Naive thymus-derived CD8-positive, alpha-beta T cell (primary cell): ENCODE data around the gene ERH. TPM values are rescaled to one million over a fixed set of nuclear protein-coding genes. Genes with fewer than 3 reads are reported as not detected.

Experiments used
- ATAC-seq, 2 donors: fragments of 150-1000 bp; cut with Tn5 transposase in 1 of 2; sonication (Bioruptor Pico), chemical (Tn5 transposase) in 1 of 2; 1 replicate in 1 of 2; 2 replicates in 1 of 2; pipeline ENCODE4 v1.10.0; 2021; ENCODE audit warnings: mild to moderate bottlenecking in 2 of 2, moderate library complexity in 2 of 2
- POLR2A ChIA-PET: fragments of 350-600 bp; sonication (Branson Sonifier 250); formaldehyde crosslinking; loops from one replicate; lab custom pipeline; 2021; ENCODE audit warnings: antibody characterized with exemption; lab: Charles Lee
- DNase-seq, 10 donors: peaks; one replicate each; pipeline versions ENCODE4 v3.0.0 to v3.0.0-alpha.2; 2020 to 2022
- H3K27ac Mint-ChIP-seq, 10 donors: one replicate each; pipeline ENCODE4 v1.8.0; 2020 to 2022; ENCODE audit warnings: mild to moderate bottlenecking in 10 of 10, mixed read lengths in 10 of 10, moderate library complexity in 4 of 10, inconsistent platforms in 1 of 10
- H3K27me3 Mint-ChIP-seq, 5 donors: one replicate each; pipeline ENCODE4 v1.8.0; 2021 to 2022; ENCODE audit warnings: mixed read lengths in 5 of 5
- H3K36me3 Mint-ChIP-seq, 3 donors: one replicate each; pipeline ENCODE4 v1.8.0; 2020 to 2022; ENCODE audit warnings: mixed read lengths in 3 of 3, mild to moderate bottlenecking in 2 of 3, inconsistent platforms in 1 of 3
- H3K4me1 Mint-ChIP-seq, 4 donors: one replicate each; pipeline ENCODE4 v1.8.0; 2021 to 2022; ENCODE audit warnings: mixed read lengths in 4 of 4
- H3K4me3 Mint-ChIP-seq, 10 donors: one replicate each; pipeline ENCODE4 v1.8.0; 2020 to 2022; ENCODE audit warnings: mild to moderate bottlenecking in 10 of 10, mixed read lengths in 10 of 10, moderate library complexity in 6 of 10, inconsistent platforms in 1 of 10
- H3K9me3 Mint-ChIP-seq, 9 donors: one replicate each; pipeline ENCODE4 v1.8.0; 2020 to 2022; ENCODE audit warnings: mixed read lengths in 9 of 9, mild to moderate bottlenecking in 3 of 9, inconsistent platforms in 1 of 9, moderate library complexity in 1 of 9
- polyA plus RNA-seq, 3 donors: library from polyadenylated mRNA; unstranded; fragments of 300-500 nt; fragmentation: Illumina TruSeq; gene quantifications; one replicate each; pipeline ENCODE4 v1.2.3, GENCODE V29; 2021
- total RNA-seq, 8 experiments: library from RNA in 2 of 8; stranded (reverse) in 2 of 8; gene quantifications; one replicate each; pipeline ENCODE4 v1.2.3 and lab custom pipeline; 2021 to 2026

The ERH gene
- total and polyA plus RNA-seq, 5 experiments from 2014 or later = 54.5 to 126 (median 63.5) TPM

DNA sequence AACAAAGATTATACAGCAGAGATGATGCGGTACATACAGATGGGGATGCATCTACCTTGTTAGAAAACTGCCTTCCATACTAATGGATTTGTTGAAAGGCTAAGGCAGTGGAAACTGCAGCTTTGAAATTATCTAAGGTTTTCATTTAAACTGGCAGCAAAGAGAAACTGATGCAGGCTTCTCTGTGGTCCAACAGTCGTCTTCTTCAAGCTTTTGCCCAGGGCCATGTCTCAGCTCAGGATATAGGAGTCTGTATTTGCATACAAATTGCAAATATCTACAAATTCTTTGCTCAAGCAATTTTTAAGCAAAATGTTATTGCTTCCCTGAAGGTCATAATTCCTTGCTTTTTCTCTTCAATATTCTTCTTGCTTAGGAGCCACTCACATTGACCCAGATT, 33.7 kb downstream of the ERH start:
- Mint-ChIP-seq H3K27ac (no peak overlapping the region), H3K4me1 (no peaks in the 10 kb centered on the region), H3K27me3 (peaks cover 0 to 9% (median 0%) of the 10 kb centered on the region in 5 donors), H3K36me3 (no peaks in the 10 kb centered on the region), H3K9me3 (no peaks in the 10 kb centered on the region), H3K4me3 (no peak overlapping the region)
- DNase-seq = no peak
- POLR2A ChIA-PET = no interaction called here
- ATAC-seq = no peak

DNA sequence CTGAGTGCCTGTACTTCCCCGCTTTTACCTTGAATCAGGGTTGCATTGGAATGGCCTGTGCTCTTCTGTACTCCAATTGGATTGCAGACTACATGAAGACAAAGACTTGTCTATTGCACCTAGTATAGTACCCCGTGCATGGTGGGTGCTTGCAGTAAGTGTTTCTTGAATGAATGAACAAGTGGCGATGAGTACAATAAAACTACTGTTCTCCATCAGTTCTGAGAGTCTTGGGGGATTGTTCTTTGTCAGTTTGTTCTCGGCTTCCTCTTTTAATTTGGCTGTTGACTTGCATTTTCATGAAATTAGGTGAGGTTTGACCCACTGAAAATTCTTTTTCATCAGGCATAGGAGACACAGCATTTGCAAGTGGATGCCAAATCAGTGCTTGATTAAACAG, 34.1 kb downstream of the ERH start:
- no peak for DNase-seq
- H3K4me3 Mint-ChIP-seq = no peak overlapping the region

DNA sequence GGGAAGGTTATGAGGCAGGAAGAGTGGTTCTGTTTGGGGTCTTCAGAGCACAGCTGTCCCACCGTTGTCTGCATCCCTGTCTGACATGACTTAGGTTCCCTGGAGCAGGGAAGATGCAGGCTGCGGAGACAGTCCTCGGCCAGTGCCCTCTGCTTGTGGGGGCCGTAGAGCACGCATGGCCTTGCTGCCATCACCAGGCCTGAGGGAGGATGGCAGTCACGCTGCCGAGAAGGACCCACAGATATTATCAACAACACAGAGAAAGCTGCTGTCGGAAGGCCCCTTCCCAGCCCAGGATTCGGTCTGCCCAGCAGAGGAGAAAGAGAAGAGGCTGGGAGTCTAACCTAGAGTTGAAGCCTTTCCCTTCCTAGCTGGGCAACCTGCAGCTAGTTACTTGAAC, 35.0 kb downstream of the ERH start:
- peaks cover 0 to 19% (median 6%) of the 10 kb centered on the region in 5 donors for H3K27me3 Mint-ChIP-seq
- no peaks in the 10 kb centered on the region for H3K36me3 Mint-ChIP-seq
- H3K9me3 Mint-ChIP-seq = no peaks in the 10 kb centered on the region
- DNase-seq (no peak), ATAC-seq (no peak)
- no peak overlapping the region for H3K27ac Mint-ChIP-seq
- H3K4me1 Mint-ChIP-seq = peaks cover 0 to 2% (median 0%) of the 10 kb centered on the region in 4 donors
- no peak overlapping the region for H3K4me3 Mint-ChIP-seq
- POLR2A ChIA-PET = no interaction called here

More for the DNA sequence above, 34.1 kb downstream of the ERH start:
- H3K4me1 Mint-ChIP-seq = peaks cover 0 to 1% (median 0%) of the 10 kb centered on the region in 4 donors
- no peaks in the 10 kb centered on the region for H3K36me3 Mint-ChIP-seq
- POLR2A ChIA-PET = no interaction called here
- H3K9me3 Mint-ChIP-seq = no peaks in the 10 kb centered on the region
- no peak for ATAC-seq
- peaks cover 0 to 13% (median 3%) of the 10 kb centered on the region in 5 donors for H3K27me3 Mint-ChIP-seq
- no peak overlapping the region for H3K27ac Mint-ChIP-seq

DNA sequence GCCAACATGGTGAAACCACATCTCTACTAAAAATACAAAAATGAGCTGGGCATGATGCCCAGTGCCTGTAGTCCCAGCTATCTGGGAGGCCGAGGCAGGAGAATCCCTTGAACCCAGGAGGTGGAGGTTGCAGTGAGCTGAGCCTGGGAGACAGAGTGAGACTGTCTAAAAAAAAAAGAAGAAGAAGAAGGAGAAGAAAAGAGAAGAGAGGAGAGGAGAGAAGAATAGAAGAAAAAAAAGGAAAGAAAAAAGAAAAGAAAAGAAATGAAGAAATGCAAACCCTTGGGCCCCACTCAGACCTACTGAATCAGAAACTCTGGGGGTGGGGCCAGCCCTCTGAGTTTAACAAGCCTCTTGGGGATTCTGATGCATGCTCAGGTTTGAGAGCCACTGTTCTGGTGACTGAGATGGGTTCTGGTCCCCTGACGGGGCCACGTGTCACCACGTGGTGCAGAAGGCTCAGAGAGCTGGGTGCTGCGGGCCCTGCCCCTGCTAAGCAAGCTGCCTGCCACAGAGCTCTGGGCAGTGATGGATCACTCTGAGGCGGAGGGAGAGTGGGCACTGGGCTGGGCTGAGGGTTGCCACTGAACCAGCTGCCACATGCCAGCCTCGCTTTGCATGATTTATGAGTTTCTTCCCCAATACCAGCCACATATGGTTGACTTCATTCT, 37.5 kb downstream of the ERH start:
- Mint-ChIP-seq H3K27me3 (peaks cover 0 to 19% (median 9%) of the 10 kb centered on the region in 5 donors), H3K36me3 (no peaks in the 10 kb centered on the region), H3K9me3 (no peaks in the 10 kb centered on the region), H3K27ac (peak overlapping the region in 1 of 10 donors; percentile 41), H3K4me1 (peaks cover 0 to 2% (median under 1%) of the 10 kb centered on the region in 4 donors), H3K4me3 (no peak overlapping the region)
- DNase-seq = no peak
- ATAC-seq = no peak
- POLR2A ChIA-PET = interaction anchor here (0.6 kb wide), 1 partner anchor 27 kb away, joined by 7 read pairs; no protein-coding TSS in a partner anchor

DNA sequence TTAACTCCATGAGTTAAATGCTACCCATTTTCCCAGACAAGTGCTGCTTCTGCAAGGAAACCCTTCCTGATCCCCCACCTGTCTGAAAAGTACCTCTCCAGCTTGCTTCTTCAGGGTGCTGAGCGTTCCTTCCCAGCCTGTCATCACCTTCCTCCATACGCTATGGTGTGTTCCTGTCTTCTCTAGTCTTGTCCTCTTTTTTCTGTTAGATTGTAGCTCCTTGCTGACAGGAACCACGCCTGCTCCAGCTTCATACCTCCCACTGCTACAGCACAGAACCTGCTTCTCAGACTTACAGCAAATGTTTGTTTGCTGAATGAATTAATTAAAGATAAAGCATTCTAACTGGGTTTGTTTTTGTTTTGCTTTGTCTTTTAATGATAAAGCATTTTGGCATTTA, 39.1 kb downstream of the ERH start:
- Mint-ChIP-seq H3K4me1 (peaks cover 8 to 17% (median 11%) of the 10 kb centered on the region in 4 donors), H3K9me3 (no peaks in the 10 kb centered on the region), H3K27me3 (peaks cover 0 to 19% (median 10%) of the 10 kb centered on the region in 5 donors), H3K27ac (peak overlapping the region in 1 of 10 donors; percentile 53), H3K4me3 (no peak overlapping the region), H3K36me3 (no peaks in the 10 kb centered on the region)
- DNase-seq (no peak), ATAC-seq (no peak)
- POLR2A ChIA-PET = no interaction called here

DNA sequence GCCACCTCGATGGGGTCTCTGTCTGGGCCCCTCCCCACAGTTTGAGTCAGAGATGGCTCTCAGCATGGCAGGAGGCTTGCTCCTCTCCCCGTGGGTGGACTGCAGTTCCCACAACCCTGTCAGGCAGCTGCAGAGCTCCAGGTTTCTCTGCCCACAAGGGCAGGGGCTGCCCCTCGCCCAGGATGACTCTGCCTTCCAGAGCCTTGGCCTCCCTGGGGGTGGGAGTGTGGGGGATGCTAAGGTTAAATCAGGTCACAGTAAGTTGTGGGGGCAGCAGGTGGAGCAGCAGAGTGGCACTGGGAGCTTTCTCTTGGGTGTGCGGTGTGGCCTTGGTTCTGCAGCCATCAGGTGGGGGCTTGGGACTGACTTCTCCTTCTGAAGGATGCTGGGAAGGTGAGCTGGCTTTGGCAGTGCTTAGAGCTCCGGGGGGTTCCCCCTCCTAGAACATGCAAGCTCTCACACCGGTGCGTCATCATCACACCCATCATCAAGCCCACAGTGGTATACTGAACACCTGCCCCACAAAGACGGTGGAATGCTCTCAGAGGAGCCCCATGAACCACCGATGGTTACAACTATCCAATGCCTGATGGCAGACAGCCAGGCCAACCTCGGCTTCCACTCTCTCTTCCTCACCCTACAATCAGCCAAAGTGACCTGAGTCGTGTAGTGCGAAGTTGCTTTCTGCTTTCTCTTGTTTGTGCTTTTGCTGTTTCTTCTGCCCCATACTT, 39.7 kb downstream of the ERH start:
- H3K36me3 Mint-ChIP-seq = no peaks in the 10 kb centered on the region
- DNase-seq (no peak), ATAC-seq (no peak)
- POLR2A ChIA-PET = no interaction called here
- H3K4me3 Mint-ChIP-seq = no peak overlapping the region
- H3K9me3 Mint-ChIP-seq = no peaks in the 10 kb centered on the region
- H3K27me3 Mint-ChIP-seq = peaks cover 0 to 19% (median 10%) of the 10 kb centered on the region in 5 donors
- peaks cover 8 to 17% (median 13%) of the 10 kb centered on the region in 4 donors for H3K4me1 Mint-ChIP-seq
- H3K27ac Mint-ChIP-seq = peak overlapping the region in 1 of 10 donors; percentile 53

DNA sequence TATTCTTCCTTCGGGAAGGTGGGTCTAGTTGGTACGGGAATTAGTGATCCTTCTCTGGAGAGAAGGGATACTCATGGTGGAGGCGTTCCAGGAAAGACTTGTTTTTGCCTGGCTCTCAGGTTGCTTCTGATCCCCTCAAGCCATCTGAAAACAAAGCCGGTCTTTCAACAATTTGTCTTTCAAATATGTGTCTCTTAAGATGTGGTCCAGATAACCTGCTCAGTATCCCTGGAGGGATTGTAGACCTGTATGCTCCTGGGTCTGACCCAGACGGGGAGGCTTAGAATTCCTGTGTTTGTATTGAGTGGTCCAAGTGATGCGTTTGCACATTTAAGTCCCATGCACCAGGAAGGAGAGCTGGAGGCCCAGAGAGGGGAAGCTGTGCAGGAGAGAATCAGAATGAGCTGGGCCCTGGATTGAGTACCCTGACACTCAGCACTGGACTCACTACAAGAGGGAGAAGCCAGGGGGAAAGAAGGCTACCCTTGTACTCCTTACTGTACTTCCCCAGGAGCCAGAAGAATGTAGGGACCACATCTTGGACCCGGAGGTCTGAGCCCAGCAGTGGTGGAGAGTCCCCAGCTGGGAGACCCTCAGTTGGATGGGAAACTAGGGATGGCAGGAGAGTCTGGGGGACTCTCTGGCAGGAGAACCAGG, 40.4 kb downstream of the ERH start:
- Mint-ChIP-seq H3K27ac (no peak overlapping the region), H3K27me3 (peaks cover 0 to 19% (median 10%) of the 10 kb centered on the region in 5 donors), H3K4me3 (no peak overlapping the region), H3K9me3 (no peaks in the 10 kb centered on the region), H3K4me1 (peaks cover 8 to 17% (median 13%) of the 10 kb centered on the region in 4 donors), H3K36me3 (no peaks in the 10 kb centered on the region)
- POLR2A ChIA-PET = no interaction called here
- DNase-seq (no peak), ATAC-seq (no peak)

DNA sequence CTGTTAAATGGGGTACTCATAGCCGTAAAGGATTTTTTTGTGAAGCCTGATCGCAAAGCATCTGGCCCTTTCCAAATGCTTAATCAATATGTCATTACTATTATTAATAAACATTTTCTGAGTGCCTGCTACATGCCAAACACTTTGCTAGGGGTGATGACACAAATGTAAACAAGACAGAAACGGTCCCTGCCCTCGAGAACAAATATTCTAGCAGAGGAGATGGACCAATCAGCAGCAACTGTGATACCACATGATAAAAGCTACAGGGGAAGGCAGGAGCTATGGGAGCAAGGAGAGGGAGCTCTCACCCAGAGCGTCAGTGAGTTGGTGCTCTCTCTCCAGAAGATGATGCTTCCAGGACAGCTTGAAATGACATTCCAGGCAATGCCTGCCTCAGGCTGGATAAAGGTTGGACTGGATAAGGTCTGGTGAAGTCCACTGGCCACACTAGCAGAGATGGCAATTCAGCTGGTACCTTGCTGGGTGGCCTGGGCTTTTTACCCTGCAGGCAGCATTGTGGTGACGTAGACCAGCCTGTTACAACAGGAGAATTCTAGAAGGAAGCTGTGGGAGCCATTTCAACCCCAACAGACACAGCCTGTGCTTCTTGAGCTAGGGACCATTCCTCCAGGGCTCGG, 41.1 kb downstream of the ERH start:
- no peaks in the 10 kb centered on the region for H3K9me3 Mint-ChIP-seq
- H3K4me1 Mint-ChIP-seq = peaks cover 8 to 17% (median 13%) of the 10 kb centered on the region in 4 donors
- POLR2A ChIA-PET = no interaction called here
- peaks cover 0 to 19% (median 10%) of the 10 kb centered on the region in 5 donors for H3K27me3 Mint-ChIP-seq
- H3K27ac Mint-ChIP-seq = no peak overlapping the region
- H3K4me3 Mint-ChIP-seq = no peak overlapping the region
- ATAC-seq = no peak
- no peaks in the 10 kb centered on the region for H3K36me3 Mint-ChIP-seq
- DNase-seq = no peak

DNA sequence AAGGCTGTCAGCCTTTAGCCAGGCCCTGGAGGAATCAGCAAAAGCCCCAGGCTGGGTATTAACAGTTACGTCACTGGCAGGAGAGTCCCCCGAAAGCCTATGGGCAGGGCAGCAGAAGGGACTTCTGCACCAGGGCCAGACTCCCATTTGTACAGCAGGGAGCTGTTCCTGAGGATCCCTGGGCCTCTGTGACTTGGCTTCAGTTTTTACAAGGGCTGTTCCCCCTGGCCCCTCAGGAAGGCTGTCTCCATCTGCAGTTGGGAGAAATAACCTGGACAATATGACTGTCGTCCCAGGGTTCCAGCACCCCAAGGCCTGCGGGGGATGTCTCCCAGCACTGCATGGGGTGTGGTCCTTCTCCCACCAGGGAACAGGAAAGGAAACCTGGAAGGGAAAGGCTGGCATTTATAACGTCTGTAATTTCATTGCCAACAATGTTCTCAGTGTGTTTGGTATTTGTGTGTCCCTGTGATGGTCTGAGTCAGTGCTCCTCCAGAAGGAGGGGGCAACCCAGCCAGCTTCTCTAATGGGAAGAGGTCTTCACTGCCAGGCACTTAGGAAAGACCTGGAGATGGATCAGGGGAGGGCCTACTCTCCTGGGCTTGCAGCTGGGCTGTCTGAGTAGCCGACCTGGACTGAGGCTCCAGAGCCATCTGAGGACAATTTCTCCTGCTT, 42.4 kb downstream of the ERH start:
- DNase-seq (no peak), ATAC-seq (no peak)
- H3K27me3 Mint-ChIP-seq = peaks cover 0 to 24% (median 7%) of the 10 kb centered on the region in 5 donors
- POLR2A ChIA-PET = no interaction called here
- H3K27ac Mint-ChIP-seq = peak overlapping the region in 2 of 10 donors; percentile 31 to 89
- no peaks in the 10 kb centered on the region for H3K36me3 Mint-ChIP-seq
- no peak overlapping the region for H3K4me3 Mint-ChIP-seq
- H3K9me3 Mint-ChIP-seq = no peaks in the 10 kb centered on the region
- peaks cover 8 to 23% (median 14%) of the 10 kb centered on the region in 4 donors for H3K4me1 Mint-ChIP-seq

DNA sequence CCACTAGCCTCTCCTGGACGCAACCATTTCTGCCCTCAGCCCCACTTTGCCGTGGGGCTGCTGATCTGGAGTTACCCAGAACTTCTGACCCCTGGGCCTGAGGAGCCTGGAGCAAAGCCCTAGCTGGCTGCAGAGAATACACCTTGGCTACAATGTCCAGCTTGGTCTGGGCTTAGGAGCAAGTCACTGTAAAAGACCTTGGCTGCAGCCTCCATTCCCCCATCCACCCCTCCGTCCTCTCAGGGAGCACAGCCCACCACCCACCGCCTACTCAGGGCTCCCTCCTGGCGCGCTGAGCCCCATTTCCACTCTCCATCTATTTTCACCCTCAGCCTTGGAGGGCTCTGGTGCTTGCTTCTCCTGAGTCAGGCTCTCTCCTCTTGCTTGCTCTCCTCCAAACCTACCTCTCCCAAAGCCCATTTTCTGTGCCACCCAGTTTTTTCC, 42.9 kb downstream of the ERH start:
- Mint-ChIP-seq H3K9me3 (no peaks in the 10 kb centered on the region), H3K36me3 (no peaks in the 10 kb centered on the region), H3K4me1 (peaks cover 8 to 23% (median 14%) of the 10 kb centered on the region in 4 donors), H3K27ac (peak overlapping the region in 3 of 10 donors; percentile 35 to 89 (median 65)), H3K4me3 (peak overlapping the region in 1 of 10 donors; percentile 59), H3K27me3 (peaks cover 0 to 24% (median 7%) of the 10 kb centered on the region in 5 donors)
- DNase-seq = no peak
- POLR2A ChIA-PET = no interaction called here
- no peak for ATAC-seq

DNA sequence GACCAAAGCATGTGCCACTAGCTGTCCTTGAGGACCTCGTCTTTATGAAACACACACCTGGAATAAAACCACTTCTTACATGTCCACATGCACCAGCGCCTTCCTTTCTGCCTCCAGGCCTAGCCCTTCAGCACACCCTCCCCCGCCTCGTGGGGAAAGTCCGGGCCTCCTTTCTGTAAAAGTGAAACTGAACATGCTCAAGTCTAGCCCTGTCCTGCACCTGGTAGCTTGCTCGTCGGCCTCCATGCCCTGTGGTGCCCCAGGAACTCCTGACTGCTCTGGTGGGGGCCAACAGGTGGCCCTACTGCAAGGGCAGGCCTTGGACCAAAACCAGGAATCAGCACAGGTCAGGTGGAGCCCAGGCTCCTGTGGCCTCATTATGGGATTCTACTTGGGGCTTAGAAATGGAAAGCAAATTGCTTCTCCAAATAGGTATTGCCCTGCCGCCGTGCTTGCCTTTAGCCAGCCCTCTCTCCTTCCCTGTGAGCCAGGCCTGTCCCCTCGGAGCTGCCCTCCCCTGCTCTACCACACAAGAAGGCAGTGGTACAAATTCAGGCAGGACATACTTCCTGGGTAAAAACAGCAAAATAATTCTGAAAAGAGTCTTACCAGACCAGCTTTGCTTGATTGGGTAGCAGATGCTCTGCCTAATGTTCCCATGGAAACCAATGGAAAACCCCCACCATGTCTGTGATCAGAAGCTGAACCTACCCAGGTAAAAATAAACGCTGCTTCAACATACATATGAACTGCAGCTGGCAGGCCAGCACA, 43.5 kb downstream of the ERH start:
- Mint-ChIP-seq H3K4me1 (peaks cover 8 to 23% (median 14%) of the 10 kb centered on the region in 4 donors), H3K27ac (peak overlapping the region in 9 of 10 donors; percentile 5 to 91 (median 80)), H3K9me3 (no peaks in the 10 kb centered on the region), H3K36me3 (no peaks in the 10 kb centered on the region), H3K4me3 (peak overlapping the region in 8 of 10 donors; percentile 37 to 67 (median 58)), H3K27me3 (peaks cover 0 to 23% (median 7%) of the 10 kb centered on the region in 5 donors)
- DNase-seq = peak in 2 of 10 donors; percentile 17 to 35
- POLR2A ChIA-PET = no interaction called here
- peak; percentile 45 to 56 for ATAC-seq
